Measurements from ENCODE around the gene PSEN2.

The PSEN2 gene

DNA sequence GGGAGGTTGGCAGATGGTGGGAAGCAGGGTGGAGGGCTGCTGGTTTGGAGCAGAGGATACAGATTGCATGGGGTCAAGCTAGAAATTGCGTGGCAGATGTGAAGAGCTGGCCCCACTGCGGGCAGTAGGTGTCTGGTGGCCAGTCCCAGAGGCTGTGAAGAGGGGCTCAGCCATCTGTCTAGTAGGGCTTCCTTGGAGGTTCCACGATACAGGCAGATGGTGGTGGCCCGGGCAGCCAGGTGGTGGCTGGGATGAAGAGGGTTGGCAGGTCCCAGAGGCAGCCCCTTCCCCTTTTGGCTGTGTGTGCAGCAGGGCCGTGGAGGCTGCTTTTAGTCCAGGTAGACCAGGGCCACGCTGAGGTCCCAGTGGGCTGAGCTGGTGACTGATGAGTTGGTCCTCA, 16.6 kb downstream of the PSEN2 start:
- DNase-seq: peak; percentile 30

DNA sequence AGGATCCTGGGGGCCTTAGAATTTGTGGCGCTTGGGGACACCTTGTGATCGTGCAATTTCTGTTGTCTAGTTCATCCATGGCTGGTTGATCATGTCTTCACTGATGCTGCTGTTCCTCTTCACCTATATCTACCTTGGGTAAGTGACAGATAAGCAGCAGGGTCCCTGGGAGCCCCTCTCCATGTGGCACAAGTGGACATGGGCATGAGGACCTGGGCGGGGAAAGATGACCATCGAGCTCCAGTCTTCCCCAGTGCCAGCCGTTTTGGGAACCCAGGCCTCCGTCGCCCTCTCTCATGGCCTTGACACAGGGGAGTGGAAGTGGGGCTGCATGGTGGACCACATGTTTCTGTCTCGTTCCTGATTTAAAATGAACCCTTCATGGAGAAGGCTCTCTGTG, 17.6 kb downstream of the PSEN2 start:
- no peak for DNase-seq

DNA sequence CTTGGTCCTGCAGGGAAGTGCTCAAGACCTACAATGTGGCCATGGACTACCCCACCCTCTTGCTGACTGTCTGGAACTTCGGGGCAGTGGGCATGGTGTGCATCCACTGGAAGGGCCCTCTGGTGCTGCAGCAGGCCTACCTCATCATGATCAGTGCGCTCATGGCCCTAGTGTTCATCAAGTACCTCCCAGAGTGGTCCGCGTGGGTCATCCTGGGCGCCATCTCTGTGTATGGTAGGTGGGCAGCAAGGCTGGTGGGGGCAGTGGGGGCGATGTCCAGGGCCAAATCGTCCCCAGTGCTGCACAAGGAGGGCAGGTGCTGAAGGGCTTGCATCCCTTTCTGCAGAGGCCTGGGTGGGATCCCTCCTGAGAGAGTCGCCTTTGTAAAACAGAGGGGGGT, 18.4 kb downstream of the PSEN2 start:
- DNase-seq: no peak

DNA sequence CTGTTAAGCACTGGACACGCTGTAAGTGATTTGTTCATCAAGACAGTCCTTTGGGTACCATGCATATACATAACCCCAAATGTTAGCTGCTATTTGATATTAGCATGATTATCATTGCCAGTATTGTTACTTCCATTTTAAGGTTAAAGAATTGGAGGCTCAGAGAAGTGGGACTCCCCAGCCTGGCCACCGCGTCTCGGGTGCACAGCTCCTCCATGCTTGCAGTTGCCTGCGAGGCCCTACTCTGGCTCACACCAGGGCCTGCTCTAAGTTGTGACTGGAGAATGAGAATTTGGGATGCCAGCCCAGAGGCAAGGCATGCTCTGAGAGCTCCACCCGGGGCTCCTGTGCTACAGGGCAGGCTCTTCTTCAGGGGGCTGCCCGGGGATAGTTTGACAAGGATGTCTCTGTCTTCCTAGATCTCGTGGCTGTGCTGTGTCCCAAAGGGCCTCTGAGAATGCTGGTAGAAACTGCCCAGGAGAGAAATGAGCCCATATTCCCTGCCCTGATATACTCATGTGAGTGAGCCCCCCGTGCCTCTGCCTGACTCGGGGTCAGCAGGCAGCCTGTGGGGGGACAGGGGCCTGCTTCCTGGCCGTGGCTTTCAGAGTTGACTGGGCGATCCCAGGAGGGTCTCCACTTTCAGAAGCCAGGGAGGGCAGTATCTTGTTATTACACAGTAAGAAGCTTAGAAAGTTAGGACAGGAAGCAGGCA, 19.4 kb downstream of the PSEN2 start:
- no peak for DNase-seq

DNA sequence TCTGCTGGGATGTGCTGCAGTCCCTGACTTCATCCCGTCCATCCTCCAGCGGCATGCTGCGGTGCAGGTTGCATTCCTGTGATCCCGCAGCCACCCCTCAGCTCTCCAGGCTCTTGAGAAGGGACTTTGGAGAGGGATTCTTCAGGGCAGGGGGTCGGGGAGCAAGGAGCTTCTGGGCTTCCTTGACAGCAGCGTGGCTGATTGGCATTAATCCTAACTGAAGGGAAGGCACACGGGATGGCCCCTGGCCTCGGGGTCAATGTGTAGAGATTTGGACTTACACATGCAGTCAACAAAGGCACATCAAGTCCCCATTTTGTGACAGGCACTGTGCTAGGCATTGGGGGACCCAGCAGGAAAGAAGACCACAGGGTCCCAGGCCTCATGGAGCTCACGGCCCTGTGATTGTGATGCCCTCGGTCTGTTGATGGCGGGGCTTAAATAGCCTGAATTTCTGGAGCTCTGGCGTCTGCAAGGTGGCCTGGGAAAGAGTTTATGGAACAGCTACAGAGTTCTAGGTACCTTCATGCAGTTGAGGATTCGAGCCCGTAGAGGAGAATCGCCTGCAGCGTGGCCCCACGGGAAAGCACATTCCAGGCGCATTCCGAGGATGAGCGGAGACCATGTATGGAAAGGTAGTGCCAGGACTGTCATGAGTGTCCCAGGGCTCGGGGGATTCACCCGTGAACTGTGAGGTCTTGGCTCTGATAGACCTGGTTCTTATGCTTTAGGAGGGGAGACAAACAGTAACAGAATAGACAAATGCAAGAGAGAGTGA, 20.1 kb downstream of the PSEN2 start:
- no peak for DNase-seq

DNA sequence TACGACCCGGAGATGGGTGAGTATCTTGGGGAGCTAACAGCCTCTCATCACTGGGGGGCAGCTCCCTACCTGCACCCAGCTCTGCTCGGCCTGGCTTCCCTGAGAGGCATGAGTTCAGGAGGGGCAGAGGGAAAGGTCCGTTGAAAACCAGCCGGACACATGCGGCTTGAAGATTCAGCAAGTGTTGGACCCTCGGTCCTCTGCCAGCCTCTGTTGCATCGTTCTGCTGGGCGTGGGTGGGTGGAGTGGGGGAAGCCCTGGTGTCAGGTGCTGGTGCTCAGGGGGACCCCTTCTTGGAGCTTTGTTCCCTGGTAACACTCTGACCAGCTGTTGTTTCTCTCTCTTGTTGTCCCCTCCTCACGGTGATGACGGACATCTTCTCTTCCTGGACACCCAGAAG, 20.9 kb downstream of the PSEN2 start:
- no peak for DNase-seq

DNA sequence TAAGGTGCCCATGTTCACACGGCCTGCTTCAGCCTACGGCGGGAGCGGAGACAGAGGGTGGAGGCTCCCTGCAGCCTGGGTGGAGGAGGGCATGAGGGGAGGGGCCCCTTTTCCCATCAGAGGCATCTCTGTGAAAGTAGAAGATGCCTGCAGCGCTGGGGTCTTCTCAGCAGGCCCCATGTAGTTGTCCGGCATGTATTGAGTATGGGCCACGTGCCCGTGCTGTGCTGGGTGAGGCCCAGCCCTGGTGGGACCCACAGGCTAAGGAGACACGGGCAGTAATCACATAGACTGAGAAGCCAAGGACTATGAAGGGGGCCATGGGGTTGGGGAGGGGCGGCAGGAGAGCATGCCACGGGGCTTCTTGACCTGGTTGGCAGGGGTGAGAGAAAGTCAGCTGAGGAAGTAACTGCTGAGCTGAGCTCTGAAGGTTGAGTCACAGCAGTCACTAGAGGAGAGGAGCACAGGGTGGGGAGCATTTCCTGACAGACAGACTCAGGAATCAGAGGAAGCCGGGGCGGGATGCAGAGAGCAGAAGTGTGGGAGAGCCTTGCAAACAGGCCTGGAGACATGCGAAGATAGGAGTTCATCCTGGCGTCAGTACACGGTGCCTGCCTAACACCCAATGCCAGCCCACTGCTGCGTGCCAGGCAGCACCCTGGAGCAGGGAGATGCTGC, 21.6 kb downstream of the PSEN2 start:
- DNase-seq: no peak

DNA sequence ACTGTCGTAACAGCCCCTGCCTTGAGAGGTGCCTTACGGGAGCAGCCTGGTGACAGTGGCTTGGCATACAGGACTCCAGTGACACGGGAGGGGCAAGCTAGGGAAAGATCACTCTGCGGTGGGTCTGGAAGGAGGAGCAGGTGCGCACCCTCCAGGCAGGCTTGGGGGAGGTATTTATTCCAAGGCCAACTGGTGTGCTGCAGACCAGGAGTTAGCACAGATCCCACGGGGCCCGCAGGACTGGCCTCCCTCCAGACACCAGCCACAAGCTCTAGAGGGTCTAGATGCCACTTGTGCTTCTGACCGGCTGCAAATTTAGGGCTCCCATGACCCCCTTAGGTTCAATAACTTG, 22.1 kb downstream of the PSEN2 start:
- peak; percentile 21 for DNase-seq

DNA sequence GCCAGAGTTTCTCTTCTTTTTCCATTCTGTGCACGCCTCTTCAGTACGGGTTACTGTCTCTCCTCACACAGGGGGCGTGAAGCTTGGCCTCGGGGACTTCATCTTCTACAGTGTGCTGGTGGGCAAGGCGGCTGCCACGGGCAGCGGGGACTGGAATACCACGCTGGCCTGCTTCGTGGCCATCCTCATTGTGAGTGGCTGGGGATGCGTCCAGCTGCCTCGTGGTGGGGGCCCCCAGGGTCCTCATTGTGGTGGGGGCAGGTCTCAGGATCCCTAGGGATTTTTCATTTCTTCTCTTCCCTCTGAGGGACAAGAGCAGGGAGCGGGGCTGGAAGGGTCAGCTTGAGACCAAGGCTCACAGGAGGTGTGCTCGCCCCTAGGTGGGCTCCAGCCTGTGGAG, 23.5 kb downstream of the PSEN2 start:
- no peak for DNase-seq

DNA sequence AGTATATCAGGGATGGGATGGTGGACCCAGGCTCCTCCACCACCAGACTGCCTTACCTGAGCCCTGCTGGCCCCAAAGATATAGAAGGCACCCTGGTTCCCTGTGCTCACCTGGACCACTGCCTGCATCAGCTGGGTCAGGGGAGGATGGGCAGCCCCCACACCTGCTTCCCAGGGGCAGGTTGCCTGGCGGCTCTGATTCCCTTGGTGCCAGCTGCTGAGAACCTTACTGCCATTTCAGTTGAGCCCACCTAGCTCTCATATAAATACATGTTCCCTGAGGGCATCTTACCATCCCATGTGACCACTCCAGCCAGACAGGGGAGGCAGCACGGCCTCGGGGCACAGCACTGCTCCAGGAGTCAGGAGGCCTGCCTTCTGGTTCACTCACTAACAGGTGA, 24.4 kb downstream of the PSEN2 start:
- DNase-seq: no peak

DNA sequence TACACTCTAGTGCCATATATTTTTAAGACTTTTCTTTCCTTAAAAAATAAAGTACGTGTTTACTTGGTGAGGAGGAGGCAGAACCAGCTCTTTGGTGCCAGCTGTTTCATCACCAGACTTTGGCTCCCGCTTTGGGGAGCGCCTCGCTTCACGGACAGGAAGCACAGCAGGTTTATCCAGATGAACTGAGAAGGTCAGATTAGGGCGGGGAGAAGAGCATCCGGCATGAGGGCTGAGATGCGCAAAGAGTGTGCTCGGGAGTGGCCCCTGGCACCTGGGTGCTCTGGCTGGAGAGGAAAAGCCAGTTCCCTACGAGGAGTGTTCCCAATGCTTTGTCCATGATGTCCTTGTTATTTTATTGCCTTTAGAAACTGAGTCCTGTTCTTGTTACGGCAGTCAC, 25.2 kb downstream of the PSEN2 start:
- DNase-seq: no peak

DNA sequence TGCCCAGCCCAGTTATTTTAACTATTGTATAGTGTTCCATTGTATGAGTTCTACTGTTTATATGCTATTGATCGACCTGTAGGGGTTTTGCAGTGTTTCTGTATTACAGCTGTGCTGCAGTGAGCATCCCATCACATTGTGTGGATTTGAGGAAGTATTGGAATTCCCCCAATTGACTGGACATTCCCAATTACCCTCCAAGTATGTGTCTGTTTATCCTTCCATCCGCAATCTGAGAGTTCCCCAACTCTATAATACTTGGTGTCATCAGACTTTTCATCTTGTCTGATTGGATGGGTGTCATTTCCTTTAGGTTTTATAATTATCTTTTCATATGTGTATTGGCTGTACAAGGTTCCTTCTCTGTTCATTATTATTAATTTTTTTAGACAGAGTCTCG, 27.8 kb downstream of the PSEN2 start:
- no peak for DNase-seq

DNA sequence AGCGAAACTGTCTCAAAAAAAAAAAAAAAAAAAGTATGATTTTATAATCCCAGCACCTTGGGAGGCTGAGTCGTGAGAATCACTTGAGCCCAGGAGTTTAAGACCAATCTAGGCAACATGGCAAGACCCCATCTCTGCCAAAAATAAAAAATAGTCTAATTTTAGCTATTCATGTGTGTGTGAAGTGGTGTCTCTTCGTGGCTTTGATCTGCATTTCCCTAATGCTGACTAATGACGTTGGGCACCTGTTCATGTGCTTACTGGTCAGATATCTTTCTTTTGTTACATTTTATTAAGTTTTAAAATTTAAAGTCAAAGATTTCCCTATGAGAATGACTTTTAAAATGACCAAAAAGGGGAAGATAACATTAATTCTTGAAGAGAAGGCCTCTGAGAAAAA, 31.0 kb downstream of the PSEN2 start:
- DNase-seq: no peak

DNA sequence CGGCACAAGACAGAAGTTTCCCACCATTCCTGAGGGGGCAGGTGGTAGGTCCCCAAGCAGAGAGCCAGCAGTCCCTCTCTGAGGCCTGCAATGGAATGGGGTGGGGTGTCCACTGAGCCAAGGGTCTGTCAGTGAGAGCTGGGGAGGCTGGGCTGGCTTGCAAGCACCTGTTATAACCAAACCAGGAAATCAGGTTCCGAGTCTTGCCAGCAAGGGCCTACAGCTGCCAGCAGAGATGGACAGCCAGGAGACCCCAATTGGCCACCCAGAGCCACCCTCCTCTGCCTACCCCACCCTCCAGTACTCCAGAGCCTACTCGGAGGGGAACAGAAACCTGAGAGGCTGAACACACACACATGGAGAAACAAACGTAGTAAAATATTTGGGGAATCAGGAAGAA, 32.2 kb downstream of the PSEN2 start:
- no peak for DNase-seq

DNA sequence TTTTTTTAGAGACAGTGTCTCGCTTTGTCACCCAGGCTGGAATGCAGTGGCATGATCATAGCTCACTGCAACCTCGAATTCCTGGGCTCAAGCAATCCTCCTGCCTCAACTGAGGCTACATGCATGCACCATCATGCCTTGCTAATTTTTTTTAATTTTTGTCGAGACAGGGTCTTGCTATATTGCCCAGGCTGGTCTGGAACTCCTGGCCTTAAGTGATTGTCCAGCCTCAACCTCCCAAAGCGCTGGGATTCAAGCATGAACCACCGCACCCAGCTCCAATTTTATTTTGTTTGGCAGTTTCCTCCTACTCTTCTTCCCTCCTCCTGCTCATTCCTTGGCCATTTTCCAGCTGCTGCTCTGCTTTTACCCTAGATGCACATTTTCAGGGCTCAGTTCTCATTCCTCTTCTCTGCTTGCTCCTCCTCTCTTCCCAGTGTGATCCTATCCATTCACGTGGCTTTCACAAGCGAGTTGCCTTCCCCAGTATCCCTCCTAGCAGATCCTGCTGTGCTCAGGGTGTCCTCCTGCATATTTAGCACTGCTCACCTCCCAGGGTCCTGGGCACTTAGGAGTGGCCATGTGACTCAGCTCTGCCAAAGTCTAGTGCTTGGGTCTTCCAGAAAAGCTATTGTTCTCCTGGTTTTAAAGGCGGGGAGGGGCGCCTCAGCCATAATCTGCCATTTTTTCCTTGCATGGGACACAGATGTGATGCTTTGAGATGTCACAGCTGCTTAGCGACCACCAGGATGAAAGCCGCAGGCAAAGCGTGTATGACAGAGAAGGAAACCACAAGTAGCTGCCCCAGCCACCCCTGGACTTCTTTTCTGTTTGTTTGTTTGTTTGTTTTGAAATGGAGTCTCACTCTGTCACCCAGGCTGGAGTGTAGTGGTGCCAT, 33.7 kb downstream of the PSEN2 start:
- DNase-seq: peak; percentile 27

DNA sequence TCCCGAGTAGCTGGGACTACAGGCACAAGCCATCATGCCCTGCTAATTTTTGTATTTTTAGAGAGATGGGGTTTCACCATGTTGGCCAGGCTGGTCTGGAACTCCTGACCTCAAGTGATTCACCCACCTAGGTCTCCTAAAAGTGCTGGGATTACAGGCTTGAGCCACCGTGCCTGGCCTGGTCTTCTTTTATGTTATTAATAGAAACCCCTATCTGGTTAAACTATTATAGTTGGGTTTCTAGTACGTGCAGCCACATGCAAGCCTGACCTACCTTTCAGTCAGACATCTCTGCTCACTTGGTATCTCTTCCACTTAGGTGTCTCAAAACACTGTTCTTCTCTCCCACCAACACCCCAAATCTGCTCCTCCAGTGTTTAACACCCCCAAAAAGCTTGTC, 34.4 kb downstream of the PSEN2 start:
- DNase-seq: no peak

DNA sequence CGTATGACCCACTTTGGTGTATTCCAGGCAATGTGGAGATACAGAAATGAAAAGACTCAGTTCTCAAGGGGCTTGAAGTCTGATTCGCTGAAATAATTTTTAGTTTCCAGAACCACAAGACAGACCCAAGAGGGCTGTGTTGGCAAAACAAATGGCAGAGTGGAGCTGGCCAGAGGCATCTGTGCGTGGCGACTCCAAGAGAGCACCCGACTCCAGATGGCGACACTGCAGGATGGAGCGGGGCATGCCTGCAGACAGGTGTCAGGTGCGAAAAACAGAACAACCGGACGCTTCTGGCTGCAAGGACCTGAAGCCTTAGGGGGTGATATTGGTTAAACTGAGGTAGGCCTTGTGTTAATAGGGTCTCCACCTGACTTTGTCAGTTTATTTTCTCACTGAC, 38.0 kb downstream of the PSEN2 start:
- no peak for DNase-seq

DNA sequence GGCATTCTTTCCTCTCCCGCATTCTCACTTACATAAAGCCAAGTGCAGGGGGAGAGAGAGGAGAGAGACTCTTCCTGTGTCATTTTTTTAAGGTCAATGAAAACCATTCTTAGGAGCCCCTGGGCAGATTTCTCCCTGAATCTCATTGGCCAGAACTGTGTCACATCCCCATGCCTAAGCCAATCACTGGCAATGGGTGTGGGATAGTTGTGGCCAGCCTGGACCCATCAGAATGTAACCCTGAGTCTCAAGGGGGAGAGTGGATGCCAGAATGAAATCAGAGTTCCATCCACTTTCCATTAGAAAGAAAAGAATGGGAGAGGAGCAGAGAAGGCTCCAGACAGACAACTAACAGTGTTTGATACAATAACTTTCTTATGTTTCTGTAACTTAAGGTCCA, 38.5 kb downstream of the PSEN2 start:
- DNase-seq: no peak

DNA sequence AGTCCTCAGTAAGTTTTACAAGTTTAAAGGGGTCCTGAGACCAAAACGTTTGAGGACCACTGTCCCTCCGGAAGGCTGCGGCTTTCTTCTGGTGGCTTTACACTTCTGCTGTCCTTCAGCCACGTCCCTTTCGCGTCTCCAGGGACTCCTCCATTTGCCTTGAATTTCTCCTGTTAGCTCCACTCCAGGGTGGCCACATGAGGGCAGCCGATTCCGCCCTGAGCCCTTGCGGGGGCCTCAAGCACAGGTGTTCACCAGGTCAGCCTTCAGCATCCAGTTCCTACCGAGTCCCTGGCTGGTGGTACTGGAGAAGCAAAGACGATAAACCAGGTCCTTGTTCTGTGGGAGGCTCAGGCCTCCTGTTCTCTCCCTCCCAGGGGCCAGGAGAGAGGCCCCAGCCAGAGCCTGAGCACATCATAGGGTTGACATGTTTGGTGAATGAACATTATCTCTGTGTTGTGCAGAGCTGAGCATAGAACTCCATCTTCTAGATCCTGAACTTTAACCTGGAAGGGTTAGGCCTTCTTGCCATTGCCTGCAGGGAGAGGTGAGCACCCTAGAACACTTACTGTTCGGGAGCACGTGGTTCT, 42.3 kb downstream of the PSEN2 start:
- DNase-seq: peak; percentile 86

DNA sequence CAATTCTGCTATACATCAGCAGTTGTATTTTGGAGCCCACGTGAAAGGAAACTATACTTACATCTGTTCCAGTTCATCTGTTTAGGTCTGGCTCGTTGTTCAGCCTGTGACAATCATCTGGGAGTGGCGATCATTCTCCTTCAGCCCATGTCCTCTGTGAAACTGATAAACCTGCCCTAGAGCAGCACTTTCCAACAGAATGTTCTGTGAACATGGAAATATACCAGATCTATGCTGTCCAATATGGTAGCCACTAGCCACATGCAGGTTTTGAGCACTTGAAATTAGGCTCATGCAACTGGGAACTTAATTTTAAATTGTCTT, 45.2 kb downstream of the PSEN2 start:
- no peak for DNase-seq

DNA sequence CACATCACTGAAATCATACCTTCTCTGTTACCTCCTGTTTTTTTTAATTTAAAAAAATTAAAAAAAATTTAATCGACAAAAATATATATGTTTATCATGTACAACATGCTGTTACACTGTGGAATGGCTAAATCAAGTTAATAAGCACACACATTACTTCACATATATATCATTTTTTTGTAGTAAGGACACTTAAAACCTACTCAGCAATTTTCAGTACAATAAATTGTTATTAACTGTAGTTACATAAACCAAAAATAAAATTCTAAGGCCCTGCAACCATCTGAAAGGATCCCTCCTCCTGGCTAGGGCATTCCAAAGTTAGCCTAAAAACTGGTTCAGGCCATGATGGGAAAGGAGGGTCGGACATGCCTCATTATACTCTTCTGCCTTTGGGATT, 46.1 kb downstream of the PSEN2 start:
- DNase-seq: no peak

DNA sequence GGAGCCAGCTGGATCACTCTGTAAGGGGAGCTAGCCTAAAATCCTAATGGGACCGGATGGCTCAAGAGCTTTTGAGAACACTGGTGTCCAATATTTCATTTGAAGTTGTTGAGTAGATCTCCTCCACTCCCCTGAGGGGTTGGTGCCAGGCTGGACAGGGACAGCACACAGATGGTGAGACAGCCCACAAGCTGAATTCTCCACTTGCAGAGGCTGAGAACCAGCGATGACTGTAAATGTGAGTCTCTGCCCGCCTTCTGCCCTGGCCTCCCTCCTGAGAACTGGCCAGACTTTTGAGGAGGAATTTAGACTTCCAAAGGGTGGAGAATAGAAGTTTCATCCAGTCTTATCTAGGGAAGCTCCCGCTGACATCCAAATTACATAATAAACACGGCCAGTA, 49.2 kb downstream of the PSEN2 start:
- no peak for DNase-seq

DNA sequence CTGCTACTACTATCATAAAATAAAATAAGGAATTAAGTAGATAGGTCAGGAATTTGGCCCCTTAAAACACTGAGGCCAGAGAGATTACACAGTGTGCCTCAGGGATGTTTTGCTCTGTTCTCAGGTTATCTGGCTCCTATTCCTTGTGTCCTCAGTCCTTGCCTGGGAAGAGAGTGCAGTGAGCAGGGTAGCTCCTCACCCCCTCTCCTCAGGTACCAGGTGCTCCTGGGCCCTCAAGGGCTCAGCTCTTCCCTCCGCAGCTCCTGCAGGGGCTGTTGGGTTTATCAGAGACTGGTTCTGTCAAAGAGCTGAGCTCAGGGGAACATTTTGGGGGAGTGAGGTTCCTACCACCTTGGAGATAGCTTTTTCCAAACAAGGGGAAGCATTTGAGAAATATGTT, 49.6 kb downstream of the PSEN2 start:
- DNase-seq: no peak

Data from NCI-H69 (cell line).